Keratinocyte (primary cell): ENCODE results near the gene LRRC71. TPM values are rescaled to one million over a fixed set of nuclear protein-coding genes. Genes with fewer than 3 reads are reported as not detected.

ENCODE experiments used
- DNase-seq: peaks from one replicate; pipeline ENCODE4 v3.0.0-alpha.2; 2011; ENCODE audit warnings: low read depth, missing footprints, low spot score
- FAIRE-seq: peaks from 2 replicates; lab custom pipeline; 2011; peaks lifted over from hg19 to GRCh38; lab: Jason Lieb, UNC
- H2AFZ ChIP-seq: 2 replicates; pipeline ENCODE4 v1.6.0; 2012; ENCODE audit warnings: low read length, control low read depth, inconsistent platforms; ENCODE audit not compliant: control insufficient read depth
- H3K27ac ChIP-seq: 2 replicates; pipeline ENCODE4 v1.5.1; 2011; ENCODE audit warnings: low read length; ENCODE audit not compliant: control insufficient read depth, insufficient read depth
- H3K27me3 ChIP-seq: 3 replicates; pipeline ENCODE4 v1.6.0; 2011; ENCODE audit warnings: low read length; ENCODE audit not compliant: control insufficient read depth, insufficient read depth; ENCODE audit errors: extremely low read depth
- H3K36me3 ChIP-seq, 2 experiments: 2 replicates in 1 of 2; 3 replicates in 1 of 2; pipeline ENCODE4 v1.5.1; 2011; ENCODE audit warnings: low read length in 2 of 2, mild to moderate bottlenecking in 1 of 2; ENCODE audit not compliant: control insufficient read depth in 2 of 2, insufficient read depth in 2 of 2; ENCODE audit errors: extremely low read depth in 1 of 2
- H3K4me1 ChIP-seq: 3 replicates; pipeline ENCODE4 v1.5.1; 2011; ENCODE audit warnings: low read length; ENCODE audit not compliant: control insufficient read depth, insufficient read depth; ENCODE audit errors: extremely low read depth
- H3K4me2 ChIP-seq: 3 replicates; pipeline ENCODE4 v1.6.0; 2011; ENCODE audit warnings: low read depth, low read length; ENCODE audit not compliant: control insufficient read depth, insufficient read depth; ENCODE audit errors: extremely low read depth
- H3K4me3 ChIP-seq, 3 experiments: fragments of 200-600 bp in 1 of 3; sonication (generic) in 1 of 3; 2 replicates in 2 of 3; 3 replicates in 1 of 3; pipeline ENCODE4 v1.5.1; 2011 to 2016; ENCODE audit warnings: low read length in 3 of 3, mild to moderate bottlenecking in 3 of 3, control low read depth in 2 of 3, inconsistent platforms in 1 of 3, low read depth in 1 of 3, mixed read lengths in 1 of 3, mixed run types in 1 of 3, moderate library complexity in 1 of 3; ENCODE audit not compliant: control insufficient read depth in 2 of 3, insufficient read depth in 2 of 3; ENCODE audit errors: extremely low read depth in 1 of 3
- H3K79me2 ChIP-seq: 2 replicates; pipeline ENCODE4 v1.6.0; 2012; ENCODE audit warnings: low read length; ENCODE audit not compliant: control insufficient read depth, insufficient read depth
- H3K9ac ChIP-seq: 3 replicates; pipeline ENCODE4 v1.6.0; 2011; ENCODE audit warnings: low read length; ENCODE audit not compliant: control insufficient read depth, insufficient read depth; ENCODE audit errors: extremely low read depth
- H3K9me1 ChIP-seq: 3 replicates; pipeline ENCODE4 v1.6.0; 2011; ENCODE audit warnings: low read length; ENCODE audit not compliant: control insufficient read depth, insufficient read depth; ENCODE audit errors: extremely low read depth
- H3K9me3 ChIP-seq: 2 replicates; pipeline ENCODE4 v1.5.1; 2012; ENCODE audit warnings: low read depth, low read length; ENCODE audit not compliant: control insufficient read depth
- H4K20me1 ChIP-seq: 3 replicates; pipeline ENCODE4 v1.6.0; 2011; ENCODE audit warnings: low read length; ENCODE audit not compliant: control insufficient read depth, insufficient read depth; ENCODE audit errors: extremely low read depth
- CTCF ChIP-seq, 3 experiments: IDR thresholded peaks in 1 of 3; conservative IDR thresholded peaks in 1 of 3; optimal IDR thresholded peaks in 1 of 3; 2 replicates in 2 of 3; 3 replicates in 1 of 3; pipeline versions ENCODE3 to v1.5.1; 2011; ENCODE audit warnings: low read length in 3 of 3, mild to moderate bottlenecking in 3 of 3, moderate library complexity in 2 of 3, control low read depth in 1 of 3, inconsistent platforms in 1 of 3; ENCODE audit not compliant: insufficient read depth in 2 of 3; ENCODE audit errors: extremely low read depth in 1 of 3
- EZH2 ChIP-seq: IDR thresholded peaks from one replicate; pipeline ENCODE4 v1.6.1; 2012; ENCODE audit warnings: inconsistent platforms, mild to moderate bottlenecking, low read length, moderate library complexity
- dilution Hi-C: fragments of 300-500 bp; cut with MboI; formaldehyde crosslinking; loops from one replicate; pipeline ENCODE4 v1.7.0; 2020; ENCODE audit warnings: low sequenced_read_pairs; ENCODE audit not compliant: extremely low pct_ligation_motif_present
- polyA plus RNA-seq, 5 experiments: library from polyadenylated mRNA; depleted of rRNA in 3 of 5; stranded (reverse) in 3 of 5; stranded (forward) in 1 of 5; unstranded in 1 of 5; fragments of >200 nt; gene quantifications; 1 replicate in 1 of 5; 2 replicates in 3 of 5; 3 replicates in 1 of 5; pipeline versions ENCODE4 v1.2.1 to v1.2.3, GENCODE V29; 2011 to 2012; ENCODE audit warnings: missing spikeins in 2 of 5, low read depth in 1 of 5, low replicate concordance in 1 of 5

Gene LRRC71
- polyA plus RNA-seq, 1 donor (not counting 4 experiments of a cell fraction or from before 2014, with no cell fraction given): not detected

GRCh38 chr1:156880473-156880872 is 40.0 kb upstream of the LRRC71 start:
- Histone ChIP-seq H3K27me3 (peaks cover 66% of the 10 kb centered on the region), H3K79me2 (no peaks in the 10 kb centered on the region), H3K9me1 (no peaks in the 10 kb centered on the region), H3K9me3 (no peaks in the 10 kb centered on the region), H3K4me1 (no peaks in the 10 kb centered on the region), H3K4me2 (no peak overlapping the region), H3K4me3 (no peak overlapping the region), H3K27ac (no peak overlapping the region), H2AFZ (no peak overlapping the region), H4K20me1 (peaks cover 3% of the 10 kb centered on the region), H3K9ac (no peak overlapping the region), H3K36me3 (no peaks in the 10 kb centered on the region)
- FAIRE-seq (no peak), DNase-seq (no peak)
- TF ChIP-seq EZH2: no peak
- TF ChIP-seq CTCF (optimal IDR thresholded peaks at IDR 0.05 in 1 of 3, IDR thresholded peaks at IDR 0.05 in 1 of 3, conservative IDR thresholded peaks at IDR 0.05 in 1 of 3; ENCODE audit: extremely low read depth in 1 of 3, insufficient read depth in 2 of 3, low read length in 3 of 3): no peak
- dilution Hi-C loops: no loop called here

- no peak overlapping the region for H2AFZ ChIP-seq
- TF ChIP-seq CTCF (optimal IDR thresholded peaks at IDR 0.05 in 1 of 3, IDR thresholded peaks at IDR 0.05 in 1 of 3, conservative IDR thresholded peaks at IDR 0.05 in 1 of 3; ENCODE audit: extremely low read depth in 1 of 3, insufficient read depth in 2 of 3, low read length in 3 of 3): no peak
- TF ChIP-seq EZH2: peak; percentile 6
- H3K27ac ChIP-seq: no peak overlapping the region
- no peak overlapping the region for H3K9ac ChIP-seq
- peaks cover 3% of the 10 kb centered on the region for H4K20me1 ChIP-seq
- H3K4me3 ChIP-seq: no peak overlapping the region
- dilution Hi-C loops: no loop called here
- no peak overlapping the region for H3K4me2 ChIP-seq
- H3K9me1 ChIP-seq: no peaks in the 10 kb centered on the region
- no peaks in the 10 kb centered on the region for H3K4me1 ChIP-seq
- no peaks in the 10 kb centered on the region for H3K36me3 ChIP-seq
- FAIRE-seq: no peak
- no peaks in the 10 kb centered on the region for H3K79me2 ChIP-seq
- H3K9me3 ChIP-seq: no peaks in the 10 kb centered on the region
- peaks cover 62% of the 10 kb centered on the region for H3K27me3 ChIP-seq
- DNase-seq: no peak
These were observed 39.3 kb upstream of the LRRC71 start for GRCh38 chr1:156881101-156881500.
